HPDE6-E6E7 (cell line): Measurements from ENCODE around the gene MTA2.
"Not testable (repeated sequence)": the region's sequence is repeated elsewhere in the genome, so short reads cannot be mapped to it uniquely, and the experiment has no call there.

Experiments used
- DNase-seq: peaks from one replicate; pipeline ENCODE4 v3.0.0; 2011; ENCODE audit warnings: missing footprints; ENCODE audit errors: extremely low spot score

Gene MTA2

DNA sequence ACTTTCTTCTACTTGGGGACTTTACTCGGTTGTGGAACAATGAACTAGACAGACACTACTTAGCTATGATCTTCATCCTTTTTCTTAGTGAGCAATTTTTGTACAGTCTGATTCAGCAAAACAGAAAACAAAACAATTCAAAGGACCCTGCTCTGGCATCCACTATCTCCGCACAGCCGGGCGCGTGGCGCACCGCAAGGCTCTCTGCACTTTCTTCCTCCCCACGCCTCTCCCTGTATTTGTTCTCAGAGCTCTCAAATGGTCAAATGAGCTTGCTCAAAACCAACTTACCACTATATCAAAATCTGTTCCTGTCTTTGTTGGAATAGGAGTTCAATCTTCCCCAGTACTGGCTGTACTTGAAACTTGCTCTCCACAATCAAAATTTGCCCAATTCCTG lies 35.4 kb downstream of the MTA2 start:
- DNase-seq: no peak

DNA sequence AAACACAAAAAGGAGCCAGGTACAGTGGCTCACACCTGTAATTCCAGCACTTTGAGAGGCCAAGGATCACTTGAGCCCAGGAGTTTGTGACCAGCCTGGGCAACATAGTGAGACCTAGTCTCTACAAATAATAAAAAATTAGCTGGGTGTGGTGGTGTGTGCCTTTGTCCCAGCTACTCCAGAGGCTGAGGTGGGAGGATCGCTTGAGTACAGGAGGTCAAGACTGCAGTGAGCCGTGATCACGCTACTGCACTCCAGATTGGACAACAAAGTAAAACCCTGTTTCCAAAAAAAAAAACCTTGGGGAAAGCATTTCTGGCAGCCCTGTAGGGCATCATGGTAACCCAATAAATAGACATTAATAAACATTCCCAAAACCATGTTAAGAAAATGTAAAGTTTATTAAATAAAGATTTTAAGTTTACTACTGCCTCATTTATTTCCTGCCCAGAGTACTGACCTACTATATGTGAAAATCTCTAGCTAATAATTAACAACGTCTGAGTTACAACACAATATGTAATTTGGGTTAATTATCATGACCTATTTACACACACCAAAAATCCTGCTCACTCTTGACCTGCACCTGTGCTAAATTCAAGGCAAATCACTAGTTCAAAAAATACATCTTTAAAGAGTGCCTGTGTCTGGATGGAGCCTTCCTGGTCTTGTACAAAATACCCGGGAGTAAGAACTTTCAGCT lies 36.4 kb downstream of the MTA2 start:
- DNase-seq: no peak

DNA sequence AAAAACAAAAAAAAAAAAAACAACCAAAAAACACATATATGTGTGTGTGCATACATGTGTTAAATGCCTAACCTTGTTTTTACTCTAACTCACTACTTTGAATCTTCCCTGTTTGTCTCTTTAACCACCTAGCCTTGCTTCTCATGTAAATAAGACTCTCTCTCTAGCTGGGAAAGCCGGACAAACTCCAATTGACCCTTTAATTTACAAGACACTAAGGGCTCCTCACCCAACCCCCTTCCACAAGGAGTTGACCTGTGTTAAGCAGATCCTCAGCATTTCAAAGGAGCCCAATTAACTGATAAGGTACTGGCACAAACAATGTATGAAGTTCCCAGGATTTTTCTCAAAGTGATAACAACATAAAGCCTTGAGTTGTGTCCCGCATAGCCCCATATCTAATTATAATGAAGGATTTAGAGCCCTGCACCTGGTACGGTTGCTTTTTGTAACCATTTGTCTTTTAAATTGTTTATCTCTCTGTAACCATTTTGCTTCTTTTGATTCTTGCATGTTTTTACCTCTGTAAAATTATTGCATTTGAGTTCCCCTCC lies 39.9 kb downstream of the MTA2 start:
- not testable (repeated sequence) for DNase-seq

DNA sequence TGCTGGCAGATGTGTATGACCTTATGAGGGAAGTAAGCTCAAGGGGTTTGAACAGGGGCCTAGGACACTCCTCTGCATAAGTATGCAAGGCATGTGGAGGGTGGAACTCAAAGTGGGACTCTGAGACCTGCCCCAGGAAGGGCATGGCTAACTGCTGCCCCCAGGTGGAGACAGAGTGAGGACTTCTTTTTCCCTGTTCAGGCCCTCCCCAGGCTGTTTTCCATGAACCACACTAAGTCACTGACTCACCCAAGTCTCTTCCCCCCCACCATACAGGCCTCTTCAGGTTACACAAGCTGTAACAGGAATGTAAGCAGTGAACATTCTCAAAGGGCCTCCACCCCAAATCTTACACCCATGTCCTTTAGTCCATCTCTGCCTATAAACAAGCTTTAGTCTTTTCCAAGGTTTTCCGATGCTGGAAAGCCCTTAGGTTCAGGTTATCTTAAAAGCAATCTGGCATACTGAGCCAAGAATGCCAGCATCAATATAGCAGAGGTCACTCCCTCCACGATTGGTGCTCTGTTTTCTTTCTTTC lies 41.0 kb downstream of the MTA2 start:
- no peak for DNase-seq

DNA sequence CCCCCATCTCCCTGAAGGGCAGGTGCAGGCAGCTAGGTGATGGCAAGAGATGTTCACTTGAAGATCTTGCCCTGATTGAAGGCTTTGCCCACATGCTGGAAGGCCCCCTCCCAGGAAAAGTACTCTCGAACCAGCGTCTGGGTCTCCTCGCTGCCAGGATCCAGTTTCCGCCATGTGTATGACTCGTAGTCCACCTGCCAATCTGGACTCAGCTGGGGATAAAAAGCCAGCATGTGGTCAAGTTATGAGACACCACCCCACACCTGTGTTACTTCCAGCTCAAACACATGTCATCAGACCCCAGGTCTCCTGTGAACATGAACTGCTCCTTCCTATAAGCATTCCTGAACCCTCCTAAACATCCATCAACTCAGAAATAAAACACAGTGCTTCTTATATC lies 42.0 kb downstream of the MTA2 start:
- DNase-seq: not testable (repeated sequence)

DNA sequence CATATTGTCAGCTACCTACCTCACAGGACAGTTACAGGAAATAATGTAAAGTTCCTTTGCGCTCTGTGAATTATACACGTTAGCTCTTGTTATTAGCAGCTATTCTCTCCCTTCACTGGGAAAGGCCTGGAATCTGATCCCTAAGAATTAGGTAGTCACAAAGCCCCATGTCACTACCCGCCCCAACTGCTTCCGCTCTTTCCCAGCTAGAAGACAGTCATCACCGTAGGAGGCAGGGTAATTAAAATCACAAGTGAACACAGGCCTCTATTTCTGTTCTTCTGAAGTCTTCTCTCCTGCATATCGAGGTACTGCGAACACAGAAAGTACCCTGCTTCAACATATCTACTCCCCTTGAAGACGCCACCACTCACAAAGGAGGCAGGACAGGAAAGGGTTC lies 42.5 kb downstream of the MTA2 start:
- DNase-seq: no peak

DNA sequence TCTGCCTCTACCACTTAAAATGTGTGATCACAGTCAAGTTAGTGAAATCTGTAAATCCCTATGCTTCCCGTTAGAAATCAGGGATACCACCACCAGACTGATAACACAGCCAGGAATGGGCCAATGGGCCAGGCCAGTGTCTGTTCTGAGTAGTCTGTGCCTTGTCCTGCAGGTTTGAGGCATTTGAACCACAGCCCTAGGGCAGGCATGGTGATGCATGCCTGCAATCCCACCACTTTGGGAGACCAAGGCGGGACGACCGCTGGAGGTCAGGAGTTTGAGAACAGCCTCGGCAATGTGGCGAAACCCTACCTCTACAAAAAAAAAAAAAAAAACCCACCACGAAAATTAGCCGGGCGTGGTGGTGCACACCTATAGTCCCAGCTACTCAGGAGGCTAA lies 43.0 kb downstream of the MTA2 start:
- no peak for DNase-seq

DNA sequence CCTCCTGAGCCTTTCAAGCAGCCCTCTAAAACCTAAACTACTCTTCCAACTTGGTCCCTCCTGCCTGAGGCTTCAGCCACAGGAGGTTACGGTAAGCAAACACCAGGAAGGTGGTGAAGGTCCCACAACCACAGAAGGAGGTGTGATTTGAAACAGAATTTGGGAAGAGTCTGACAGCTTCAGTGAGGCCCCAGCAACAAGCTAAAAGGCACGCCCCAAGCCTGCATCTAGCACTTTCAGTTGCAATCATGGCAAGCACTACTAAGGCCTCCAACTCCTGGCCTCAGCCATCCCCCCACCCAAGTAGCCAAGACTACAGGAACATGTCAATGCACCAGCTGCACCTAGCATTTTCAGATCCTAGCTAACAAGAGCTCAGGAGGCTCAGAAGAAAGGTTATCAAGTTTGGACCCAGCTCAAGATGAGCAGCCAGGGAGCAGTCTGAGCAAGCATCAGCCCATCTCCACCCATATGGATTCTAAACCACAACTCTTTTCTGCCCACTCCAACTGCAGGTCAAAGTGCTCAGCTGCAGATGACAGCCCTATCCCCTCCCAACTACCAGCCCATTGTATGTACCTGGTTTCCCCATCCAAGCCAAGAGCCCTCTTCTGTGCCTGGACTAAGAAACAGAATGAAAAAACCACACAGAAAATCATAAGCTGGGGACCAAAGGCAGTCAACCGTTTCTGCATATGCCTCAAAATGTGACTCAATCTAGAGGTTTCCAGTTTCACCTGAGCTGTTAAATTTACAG lies 44.6 kb downstream of the MTA2 start:
- no peak for DNase-seq

DNA sequence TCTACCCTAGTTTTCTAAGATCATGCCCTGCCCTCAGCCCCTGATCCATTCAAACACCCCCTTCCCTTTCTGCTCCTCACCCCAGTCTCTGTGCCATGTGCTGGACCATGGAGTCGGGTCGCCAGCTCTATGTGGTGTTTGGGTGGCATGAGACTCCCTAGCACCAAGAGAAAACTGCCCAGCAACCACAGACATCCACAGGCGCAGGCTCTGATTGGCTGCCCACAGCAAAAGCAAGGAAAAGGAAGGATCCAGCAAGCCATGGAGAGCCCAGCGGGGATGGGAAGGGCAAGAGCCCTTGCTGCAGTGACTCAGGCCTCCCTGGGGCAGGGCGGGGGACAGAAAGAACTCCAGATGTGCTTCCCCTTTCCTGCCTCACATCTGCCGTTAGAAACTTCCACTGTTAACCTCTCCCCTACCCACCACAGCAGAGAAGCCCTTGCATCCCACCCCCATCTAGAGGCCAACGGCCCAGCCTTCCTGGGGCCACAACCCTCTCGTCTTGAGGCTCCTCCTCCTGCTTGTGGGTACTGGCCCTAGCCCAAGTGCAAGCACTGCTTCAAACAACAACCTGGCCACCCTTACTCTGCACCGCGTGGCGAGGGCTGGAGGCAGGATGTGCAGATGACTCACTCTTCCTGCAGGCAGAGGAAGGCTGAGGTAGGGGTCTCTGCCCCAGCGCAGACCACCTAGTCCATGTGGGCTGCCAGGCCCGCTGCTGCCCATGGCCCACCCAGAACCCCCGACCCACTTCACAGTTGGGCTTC lies 45.4 kb downstream of the MTA2 start:
- no peak for DNase-seq

DNA sequence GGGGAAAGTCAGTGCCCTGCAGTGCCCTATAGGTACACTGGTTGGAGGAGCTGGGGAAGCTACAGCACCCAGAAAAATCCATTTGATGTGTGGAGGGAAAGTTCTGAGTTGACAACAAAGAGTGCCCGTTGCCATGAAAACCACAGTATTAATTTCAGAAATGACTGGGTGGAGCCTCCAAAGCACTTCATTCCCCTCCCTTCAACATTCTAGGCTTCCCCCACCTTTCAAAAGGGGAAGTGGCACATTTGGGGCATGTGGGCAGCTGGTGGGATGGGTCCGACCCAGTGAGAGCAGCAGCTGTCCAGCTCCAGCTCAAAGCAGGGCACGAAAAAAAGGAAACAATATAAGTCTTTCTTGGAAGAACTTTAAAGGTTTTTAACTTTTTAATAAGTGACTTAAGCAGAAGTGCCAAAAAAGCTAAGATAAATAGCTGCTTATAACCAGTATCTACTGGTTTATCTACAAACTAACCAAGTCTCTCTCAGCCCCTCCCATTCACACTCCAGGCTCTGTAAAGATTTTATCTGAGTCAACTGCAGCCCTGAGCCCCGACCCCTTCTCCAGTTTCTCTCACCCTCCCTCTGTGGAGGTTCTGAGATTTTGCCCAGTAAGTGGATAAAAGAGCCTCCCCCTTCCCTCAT lies 46.1 kb downstream of the MTA2 start:
- no peak for DNase-seq

DNA sequence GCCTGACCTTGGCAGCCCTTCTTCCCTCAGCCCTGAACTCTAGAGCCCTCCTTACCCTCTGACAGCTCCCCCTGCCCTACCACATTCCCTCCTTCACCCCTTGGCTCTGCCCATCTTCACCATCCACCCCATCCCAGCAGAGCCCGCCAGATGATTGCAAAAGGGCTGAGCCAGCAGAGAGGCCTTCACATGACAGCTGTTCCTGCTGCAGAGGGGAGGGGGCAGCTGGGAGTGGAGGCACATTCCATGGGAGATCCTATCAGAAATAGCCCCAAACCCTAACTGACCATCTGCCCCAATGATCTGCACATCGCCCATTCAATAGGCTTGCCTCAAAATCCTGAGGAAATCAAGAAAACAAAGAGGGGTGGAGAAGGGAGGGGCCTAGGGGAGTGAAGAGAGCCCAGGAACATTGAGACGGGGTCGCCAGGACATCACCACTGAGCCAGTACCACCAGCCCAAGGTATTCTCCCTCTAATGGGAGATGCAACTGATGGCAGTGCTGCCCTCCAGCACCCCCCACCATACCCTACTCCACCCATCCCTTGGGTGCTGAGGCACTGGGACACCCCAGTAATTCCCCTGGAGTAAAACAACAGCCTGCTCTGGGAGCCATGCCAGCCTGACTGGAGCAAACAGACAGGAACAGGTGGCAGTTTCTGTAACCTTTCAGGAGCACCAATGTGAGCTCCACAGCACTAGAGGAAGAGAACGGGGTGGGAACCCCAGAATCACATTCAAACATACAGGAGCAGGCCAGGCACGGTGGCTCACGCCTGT lies 47.1 kb downstream of the MTA2 start:
- DNase-seq: no peak

DNA sequence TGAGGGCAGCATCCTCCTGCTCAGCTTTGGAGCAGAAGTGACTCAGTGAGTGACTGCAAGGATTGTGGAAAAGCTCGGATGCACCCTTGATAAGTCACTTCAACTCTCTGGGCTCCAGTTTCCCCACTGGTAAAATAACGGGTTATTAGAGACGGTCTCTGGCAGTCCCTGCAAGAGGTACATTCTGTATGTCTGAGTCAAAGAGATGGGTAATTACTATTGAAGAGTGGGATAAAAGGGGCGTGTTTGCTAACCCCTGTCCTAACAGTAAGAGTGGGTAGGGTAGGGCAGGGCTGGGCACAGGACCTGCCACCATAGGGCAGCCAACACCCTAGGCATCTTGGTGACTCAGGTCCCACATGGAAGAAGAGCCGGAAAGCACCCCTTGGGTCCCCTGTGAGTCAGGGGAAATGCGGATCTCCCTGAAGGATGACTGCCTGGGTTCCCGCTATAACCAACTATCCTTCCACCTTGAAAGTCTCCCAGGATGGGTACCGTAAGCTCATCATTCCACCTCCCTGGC lies 47.8 kb downstream of the MTA2 start:
- DNase-seq: no peak

DNA sequence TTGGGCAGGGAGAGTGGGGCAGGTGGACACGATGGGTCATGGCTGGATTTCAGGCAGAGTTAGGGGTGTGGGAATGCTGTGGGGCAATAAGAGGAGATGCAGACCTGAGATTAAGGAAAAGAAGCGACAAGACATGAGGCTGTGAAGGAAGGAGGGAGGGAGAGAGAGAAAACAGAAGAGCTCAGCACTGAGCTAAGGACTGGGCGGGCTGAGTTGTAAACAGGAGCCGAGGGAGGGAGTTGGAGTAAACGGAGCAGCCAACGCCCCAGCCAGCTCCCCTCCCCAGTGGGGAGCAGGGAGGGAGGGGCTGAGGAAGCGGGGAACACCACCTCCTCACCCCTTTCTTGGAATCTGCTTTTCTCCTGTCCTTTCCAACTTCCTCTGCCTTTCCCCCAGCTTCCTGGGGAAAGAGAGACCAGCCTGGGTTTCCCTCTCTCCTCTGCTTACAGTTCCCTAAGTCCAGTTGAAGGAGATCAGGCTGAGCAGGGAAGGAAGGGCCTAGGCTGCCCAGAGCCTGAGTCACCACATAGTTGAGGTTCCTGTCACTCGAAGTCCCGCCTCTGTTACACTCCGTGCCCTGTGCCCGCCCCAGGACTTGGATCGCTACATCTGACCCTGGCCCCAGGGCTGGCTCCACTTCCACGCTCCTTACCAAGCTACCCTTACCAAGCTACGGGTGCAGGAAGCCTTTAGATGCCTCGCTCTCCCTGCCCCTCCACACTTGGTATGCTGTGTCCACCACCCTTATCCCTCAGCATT lies 48.4 kb downstream of the MTA2 start:
- DNase-seq: no peak

DNA sequence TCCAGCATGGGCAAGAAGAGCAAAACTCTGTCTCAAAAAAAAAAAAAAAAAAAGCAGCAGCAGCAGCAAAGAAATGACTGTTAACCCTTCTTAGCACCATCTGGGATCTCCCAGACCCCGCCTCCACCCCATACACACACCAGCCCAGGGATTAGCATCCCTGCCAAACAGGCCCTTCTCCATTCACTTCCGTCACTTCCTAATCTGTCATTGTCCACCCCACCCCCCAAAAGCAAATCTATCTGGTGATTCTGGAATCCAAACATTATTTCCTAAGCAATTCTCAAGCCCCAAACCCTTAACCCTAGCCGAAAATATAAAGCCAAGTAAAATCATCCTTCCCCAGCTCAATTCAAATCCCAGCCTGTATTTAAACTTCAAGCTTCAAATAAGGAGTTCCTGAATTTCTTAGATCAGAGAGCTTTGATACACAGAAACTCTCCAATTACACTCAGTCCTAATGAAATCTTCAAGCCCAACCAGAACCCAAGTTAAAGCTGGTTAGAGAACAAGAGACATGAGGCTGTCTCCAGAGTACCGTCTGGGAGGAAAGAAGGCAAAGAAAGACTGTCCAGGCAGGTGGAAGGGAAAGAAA lies 49.1 kb downstream of the MTA2 start:
- no peak for DNase-seq

DNA sequence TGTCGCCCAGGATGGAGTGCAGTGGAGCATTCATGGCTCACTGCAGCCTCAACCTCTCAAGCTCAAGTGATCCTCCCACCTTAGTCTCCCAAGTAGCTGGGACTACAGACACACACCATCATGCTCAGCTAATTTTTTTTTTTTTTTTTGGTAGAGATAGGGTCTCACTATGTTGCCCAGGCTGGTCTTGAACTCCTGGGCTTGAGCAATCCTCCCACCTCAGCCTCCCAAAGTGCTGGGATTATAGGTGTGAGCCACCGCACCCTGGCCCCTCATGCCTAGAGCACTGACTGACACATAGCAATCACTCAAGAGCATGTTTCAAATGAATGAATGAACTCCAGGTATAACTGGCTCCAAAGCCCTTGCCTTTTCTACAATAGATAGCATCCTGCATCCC lies 51.2 kb downstream of the MTA2 start:
- DNase-seq: not testable (repeated sequence)

DNA sequence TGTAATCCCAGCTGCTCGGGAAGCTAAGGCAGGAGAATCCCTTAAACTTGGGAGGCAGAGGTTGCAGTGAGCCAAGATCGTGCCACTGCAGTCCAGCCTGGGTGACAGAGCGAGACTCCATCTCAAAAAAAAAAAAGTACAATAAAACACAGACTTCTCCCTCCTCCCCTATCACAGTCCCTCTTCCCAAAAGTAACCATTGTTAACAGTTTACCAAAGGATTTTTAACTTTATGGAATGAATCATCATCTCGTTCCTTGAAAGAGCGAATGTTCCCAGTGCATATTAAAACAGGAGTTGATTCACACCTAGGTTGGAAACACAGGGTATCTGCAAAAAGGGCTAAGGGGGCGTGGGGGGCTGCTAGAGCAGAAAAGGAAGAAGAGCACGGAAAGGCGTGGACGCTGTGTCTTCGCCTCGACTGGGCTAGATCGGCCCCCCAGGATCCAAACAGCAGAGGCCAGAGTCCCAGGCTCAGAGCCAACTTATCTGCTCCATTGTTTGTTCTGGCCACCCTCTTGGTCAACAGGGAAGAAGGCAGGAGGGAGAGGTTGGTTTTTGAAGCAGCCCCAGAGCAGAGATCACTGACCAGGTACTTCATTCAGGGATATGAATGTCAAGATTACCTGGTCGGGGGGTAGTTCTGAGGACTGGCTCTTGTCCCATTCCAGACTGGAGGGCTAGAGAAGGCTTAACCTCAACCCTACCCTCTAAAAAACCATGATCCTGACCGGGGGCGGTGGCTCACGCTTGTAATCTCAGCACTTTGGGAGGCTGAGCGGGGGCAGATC lies 52.9 kb downstream of the MTA2 start:
- no peak for DNase-seq

DNA sequence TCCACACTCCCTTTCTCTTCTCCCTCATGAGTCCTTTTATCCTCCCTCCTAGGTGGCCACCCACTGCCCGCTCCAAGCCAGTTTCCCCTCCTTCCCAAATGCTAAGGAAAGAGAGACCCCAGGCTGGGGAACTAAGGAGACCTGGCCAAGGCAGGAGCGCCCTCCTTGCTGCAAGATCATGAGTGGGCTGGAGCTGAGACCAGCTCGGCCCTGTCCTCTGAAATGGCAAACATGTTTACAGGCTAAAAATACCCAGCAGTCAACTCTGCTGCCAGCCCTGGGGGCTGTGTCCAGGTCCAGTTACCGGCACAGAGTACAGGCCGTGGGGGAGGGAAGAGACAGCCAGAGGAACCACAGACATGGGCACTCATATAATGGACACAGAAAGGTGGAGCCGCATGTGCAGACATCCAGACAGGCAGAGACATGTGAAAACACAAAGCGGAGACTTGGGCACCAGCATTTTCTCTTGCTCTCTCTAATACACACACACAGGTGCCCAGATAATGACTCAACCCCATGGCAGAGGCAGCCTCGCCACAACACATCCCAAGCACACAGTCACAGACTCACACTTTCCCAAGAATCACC lies 53.9 kb downstream of the MTA2 start:
- peak; percentile 78 for DNase-seq

DNA sequence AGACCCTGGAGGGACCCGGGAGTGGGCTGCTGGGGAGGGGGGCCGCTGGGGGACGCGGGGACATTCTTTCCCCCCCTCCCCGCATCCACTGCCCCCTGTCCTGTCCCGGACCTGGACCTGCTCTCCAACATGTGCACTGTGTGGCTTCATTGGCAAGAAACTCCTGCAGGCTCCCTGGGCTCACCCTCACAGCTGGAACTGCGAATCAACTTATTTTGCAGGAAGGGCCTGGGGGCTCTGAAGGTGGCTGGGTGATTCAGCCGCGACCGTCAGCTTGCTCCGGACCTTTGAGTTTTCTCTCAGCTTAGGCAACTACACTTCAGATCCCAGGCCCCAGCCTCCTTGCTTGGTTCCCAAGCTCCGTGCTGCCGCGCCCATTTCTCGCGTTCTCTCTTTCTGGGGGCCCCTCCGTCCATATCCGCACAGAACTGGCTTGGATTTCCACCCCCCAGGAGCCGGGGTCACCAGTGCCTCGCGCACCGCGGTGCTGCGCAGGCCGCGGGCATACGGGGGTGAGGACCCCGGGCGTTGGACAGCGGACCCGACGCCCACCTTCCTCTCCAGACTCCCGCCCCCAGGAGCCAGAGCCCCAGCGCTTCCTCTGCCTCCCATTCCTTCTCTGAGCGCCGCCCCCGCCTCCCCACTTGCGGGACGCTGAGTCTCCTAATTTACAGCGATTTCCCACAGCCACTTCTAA lies 54.6 kb downstream of the MTA2 start:
- no peak for DNase-seq
